ENCODE results near the gene ANKK1. TPM values are rescaled to one million over a fixed set of nuclear protein-coding genes. Genes with fewer than 3 reads are reported as not detected.

The ANKK1 gene
- total RNA-seq, 1 donor from 2014 or later, result not detected

DNA sequence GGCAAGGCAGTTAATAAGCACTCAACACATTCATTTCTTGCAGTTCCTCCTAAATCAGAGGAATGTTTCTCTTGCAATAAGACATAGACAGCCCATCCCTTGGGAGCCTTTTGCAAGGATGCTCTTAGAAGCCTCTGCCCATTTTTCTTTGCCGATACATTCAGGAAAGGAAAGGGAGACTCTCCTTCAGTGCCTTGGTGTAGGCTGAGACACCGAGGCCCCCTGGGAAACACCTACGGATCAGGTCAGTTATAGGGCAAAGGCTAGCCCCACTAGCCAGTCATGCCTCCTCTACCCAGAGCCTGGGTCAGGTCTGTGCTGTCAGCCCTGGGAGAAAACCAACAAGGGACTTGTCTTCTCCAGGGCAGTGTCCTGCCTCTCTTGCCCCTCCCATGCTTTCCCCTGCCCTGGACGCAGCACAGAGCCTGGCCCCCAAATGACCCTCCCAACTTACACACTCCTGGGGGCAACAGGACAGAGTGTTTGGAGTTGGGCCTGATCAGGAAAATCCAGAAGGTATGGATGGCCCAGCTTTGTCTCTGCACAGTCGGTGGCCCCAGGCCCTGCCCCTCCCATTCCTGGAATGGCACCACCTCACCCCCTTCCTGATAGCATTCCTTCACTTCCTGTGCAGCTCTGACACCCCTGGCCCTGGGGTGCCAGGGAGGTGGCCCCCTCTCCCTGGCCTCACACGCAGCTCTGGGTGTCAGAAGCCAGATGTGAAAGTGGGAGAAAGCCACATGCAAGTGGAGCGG is 18.3 kb downstream of the ANKK1 start:
- TF ChIP-seq, protein P1, sequence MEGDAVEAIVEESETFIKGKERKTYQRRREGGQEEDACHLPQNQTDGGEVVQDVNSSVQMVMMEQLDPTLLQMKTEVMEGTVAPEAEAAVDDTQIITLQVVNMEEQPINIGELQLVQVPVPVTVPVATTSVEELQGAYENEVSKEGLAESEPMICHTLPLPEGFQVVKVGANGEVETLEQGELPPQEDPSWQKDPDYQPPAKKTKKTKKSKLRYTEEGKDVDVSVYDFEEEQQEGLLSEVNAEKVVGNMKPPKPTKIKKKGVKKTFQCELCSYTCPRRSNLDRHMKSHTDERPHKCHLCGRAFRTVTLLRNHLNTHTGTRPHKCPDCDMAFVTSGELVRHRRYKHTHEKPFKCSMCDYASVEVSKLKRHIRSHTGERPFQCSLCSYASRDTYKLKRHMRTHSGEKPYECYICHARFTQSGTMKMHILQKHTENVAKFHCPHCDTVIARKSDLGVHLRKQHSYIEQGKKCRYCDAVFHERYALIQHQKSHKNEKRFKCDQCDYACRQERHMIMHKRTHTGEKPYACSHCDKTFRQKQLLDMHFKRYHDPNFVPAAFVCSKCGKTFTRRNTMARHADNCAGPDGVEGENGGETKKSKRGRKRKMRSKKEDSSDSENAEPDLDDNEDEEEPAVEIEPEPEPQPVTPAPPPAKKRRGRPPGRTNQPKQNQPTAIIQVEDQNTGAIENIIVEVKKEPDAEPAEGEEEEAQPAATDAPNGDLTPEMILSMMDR (IDR thresholded peaks at IDR 0.05; ENCODE audit: partially characterized antibody, unreplicated experiment), result no peak
- peaks cover 37% of the 10 kb centered on the region for H3K27me3 Mint-ChIP-seq (ENCODE audit: unreplicated experiment)
- no peak overlapping the region for H3K27ac Mint-ChIP-seq (ENCODE audit: unreplicated experiment)
- H3K36me3 Mint-ChIP-seq (ENCODE audit: unreplicated experiment), result no peaks in the 10 kb centered on the region
- H3K4me1 Mint-ChIP-seq (ENCODE audit: low read depth, unreplicated experiment), result peaks cover 21% of the 10 kb centered on the region
- no peak overlapping the region for H3K4me3 Mint-ChIP-seq (ENCODE audit: unreplicated experiment)
- H3K9me3 Mint-ChIP-seq (ENCODE audit: unreplicated experiment), result peaks cover 39% of the 10 kb centered on the region
- no peak for DNase-seq

DNA sequence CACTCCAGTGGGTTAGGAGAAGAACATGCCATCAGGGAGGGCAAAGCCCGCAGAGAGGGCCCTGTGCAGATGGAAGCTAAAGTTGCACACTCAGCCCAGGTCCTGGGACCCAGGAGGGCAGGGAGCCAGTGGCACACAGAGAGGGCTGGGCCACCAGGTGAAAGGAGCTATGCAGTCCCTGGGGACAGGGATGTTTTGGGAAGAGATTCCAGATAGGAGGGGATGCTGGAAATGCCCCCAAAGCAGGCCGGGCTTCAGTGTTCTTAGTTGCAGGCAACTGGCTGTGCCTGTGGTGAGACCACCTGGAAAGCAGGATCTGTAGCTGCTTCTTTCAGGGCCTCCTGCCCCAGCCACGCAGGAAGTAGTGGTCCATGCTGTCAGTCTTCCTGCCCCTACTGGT is 19.6 kb downstream of the ANKK1 start:
- peaks cover 34% of the 10 kb centered on the region for H3K27me3 Mint-ChIP-seq (ENCODE audit: unreplicated experiment)
- H3K4me1 Mint-ChIP-seq (ENCODE audit: low read depth, unreplicated experiment), result peaks cover 21% of the 10 kb centered on the region
- no peak overlapping the region for H3K4me3 Mint-ChIP-seq (ENCODE audit: unreplicated experiment)
- TF ChIP-seq, protein P1 (IDR thresholded peaks at IDR 0.05; ENCODE audit: partially characterized antibody, unreplicated experiment), result no peak
- no peak for DNase-seq
- H3K36me3 Mint-ChIP-seq (ENCODE audit: unreplicated experiment), result peaks cover 4% of the 10 kb centered on the region
- H3K27ac Mint-ChIP-seq (ENCODE audit: unreplicated experiment), result no peak overlapping the region
- H3K9me3 Mint-ChIP-seq (ENCODE audit: unreplicated experiment), result peaks cover 34% of the 10 kb centered on the region

DNA sequence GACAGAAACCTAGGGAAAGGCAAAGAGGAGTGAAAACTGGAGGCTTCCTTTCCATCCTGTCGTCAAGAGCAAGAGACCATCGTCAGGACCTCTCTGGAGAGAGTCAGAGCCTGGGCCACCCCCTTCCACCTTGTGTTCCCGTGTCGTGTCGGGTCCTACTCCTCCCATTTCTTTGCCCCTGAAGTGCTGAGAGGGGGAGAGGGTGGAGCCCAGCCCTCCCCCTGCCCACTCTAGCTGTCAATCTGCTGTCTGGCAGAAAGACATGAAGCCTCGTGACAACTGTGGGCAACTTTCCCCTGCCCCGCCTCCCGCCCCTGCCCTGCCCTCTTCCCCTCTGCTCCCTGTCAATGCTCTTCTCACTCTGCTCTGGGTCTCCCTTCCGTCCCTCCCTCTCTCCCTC is 20.6 kb downstream of the ANKK1 start:
- H3K36me3 Mint-ChIP-seq (ENCODE audit: unreplicated experiment), result peaks cover 4% of the 10 kb centered on the region
- peaks cover 30% of the 10 kb centered on the region for H3K9me3 Mint-ChIP-seq (ENCODE audit: unreplicated experiment)
- H3K27me3 Mint-ChIP-seq (ENCODE audit: unreplicated experiment), result peaks cover 31% of the 10 kb centered on the region
- DNase-seq, result no peak
- H3K4me1 Mint-ChIP-seq (ENCODE audit: low read depth, unreplicated experiment), result peaks cover 19% of the 10 kb centered on the region
- TF ChIP-seq, protein P1 (IDR thresholded peaks at IDR 0.05; ENCODE audit: partially characterized antibody, unreplicated experiment), result no peak
- H3K27ac Mint-ChIP-seq (ENCODE audit: unreplicated experiment), result peak overlapping the region; percentile 69
- no peak overlapping the region for H3K4me3 Mint-ChIP-seq (ENCODE audit: unreplicated experiment)

DNA sequence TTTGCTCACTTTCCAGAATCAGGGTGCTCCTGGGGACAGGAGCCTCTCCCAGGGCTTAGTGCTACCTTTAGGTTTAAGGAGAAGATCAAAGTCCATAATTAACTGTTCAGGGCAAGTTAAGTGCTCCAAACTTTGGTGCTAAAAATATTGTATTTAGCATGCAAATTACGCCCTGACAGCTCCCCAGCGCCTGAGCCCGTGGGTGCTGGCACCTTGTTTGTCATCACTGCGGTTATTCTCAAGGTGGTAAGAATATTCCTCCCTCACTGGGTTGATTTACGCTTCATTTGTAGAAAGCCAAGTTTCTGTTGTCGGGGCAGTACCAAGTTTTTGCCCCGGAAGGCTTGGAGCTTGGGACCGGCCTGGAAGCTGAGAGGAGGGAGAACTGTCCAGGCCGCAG is 21.3 kb downstream of the ANKK1 start:
- TF ChIP-seq, protein P1 (IDR thresholded peaks at IDR 0.05; ENCODE audit: partially characterized antibody, unreplicated experiment), result no peak
- Mint-ChIP-seq H3K36me3 (ENCODE audit: unreplicated experiment) (peaks cover 4% of the 10 kb centered on the region), H3K4me3 (ENCODE audit: unreplicated experiment) (no peak overlapping the region), H3K27me3 (ENCODE audit: unreplicated experiment) (peaks cover 27% of the 10 kb centered on the region), H3K4me1 (ENCODE audit: low read depth, unreplicated experiment) (peaks cover 19% of the 10 kb centered on the region), H3K27ac (ENCODE audit: unreplicated experiment) (no peak overlapping the region), H3K9me3 (ENCODE audit: unreplicated experiment) (peaks cover 25% of the 10 kb centered on the region)
- no peak for DNase-seq

DNA sequence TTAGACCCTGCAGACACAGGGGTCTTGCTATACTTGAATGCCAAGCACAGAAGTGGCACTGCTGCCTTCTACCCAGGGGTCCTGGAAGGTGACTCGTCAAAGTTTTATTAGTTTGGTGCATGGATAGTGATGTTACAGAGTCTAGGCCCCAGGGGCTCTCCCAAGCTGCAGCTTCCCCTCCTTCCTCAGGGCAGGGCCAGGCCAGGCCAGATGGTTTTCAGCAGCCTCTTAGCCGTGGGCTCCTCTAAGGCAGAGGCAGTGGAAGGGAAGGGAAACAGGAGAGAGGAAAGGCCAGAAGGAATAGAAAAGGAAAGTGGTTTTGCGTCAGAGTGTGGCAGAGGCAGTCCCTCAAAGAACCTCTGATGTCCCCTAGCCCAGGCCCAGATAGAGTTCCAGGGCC is 21.9 kb downstream of the ANKK1 start:
- Mint-ChIP-seq H3K36me3 (ENCODE audit: unreplicated experiment) (peaks cover 4% of the 10 kb centered on the region), H3K4me3 (ENCODE audit: unreplicated experiment) (no peak overlapping the region), H3K27ac (ENCODE audit: unreplicated experiment) (no peak overlapping the region), H3K9me3 (ENCODE audit: unreplicated experiment) (peaks cover 21% of the 10 kb centered on the region), H3K27me3 (ENCODE audit: unreplicated experiment) (peaks cover 22% of the 10 kb centered on the region), H3K4me1 (ENCODE audit: low read depth, unreplicated experiment) (peaks cover 19% of the 10 kb centered on the region)
- TF ChIP-seq, protein P1 (IDR thresholded peaks at IDR 0.05; ENCODE audit: partially characterized antibody, unreplicated experiment), result no peak
- no peak for DNase-seq
